SK-N-SH (cell line): Measurements from ENCODE around the gene HLF.

Experiments
- CTCF ChIP-seq: fragments of 200-600 bp; sonication (generic); IDR thresholded peaks from 2 replicates; pipeline ENCODE4 v1.6.1; 2017; ENCODE audit warnings: antibody characterized with exemption, mild to moderate bottlenecking, moderate library complexity
- EP300 ChIP-seq, 2 experiments: IDR thresholded peaks; 2 replicates each; pipeline versions ENCODE4 v1.4.0 to v1.6.1; 2012; ENCODE audit warnings: borderline replicate concordance in 1 of 2, low read depth in 1 of 2, low read length in 1 of 2
- FOSL2 ChIP-seq: IDR thresholded peaks from 2 replicates; pipeline ENCODE4 v1.4.0; 2012; ENCODE audit warnings: low read depth, mild to moderate bottlenecking, moderate library complexity, borderline replicate concordance
- GATA2 ChIP-seq: sonication (generic); formaldehyde crosslinking; IDR thresholded peaks from 2 replicates; pipeline ENCODE4 v1.5.0; 2020; ENCODE audit warnings: mild to moderate bottlenecking, missing genetic modification reagents
- MAX ChIP-seq: IDR thresholded peaks from 2 replicates; pipeline ENCODE4 v1.4.0; 2012; ENCODE audit warnings: low read depth
- RAD21 ChIP-seq: IDR thresholded peaks from 2 replicates; pipeline ENCODE4 v1.6.1; 2012; ENCODE audit warnings: mild to moderate bottlenecking, low read length
- SMC3 ChIP-seq: IDR thresholded peaks from 2 replicates; pipeline ENCODE4 v1.6.1; 2012; ENCODE audit warnings: low read depth, low read length, improper control_type of control experiment
- YY1 ChIP-seq: IDR thresholded peaks from 2 replicates; pipeline ENCODE4 v1.4.0; 2012; ENCODE audit warnings: low read depth, mild to moderate bottlenecking
- ZBTB33 ChIP-seq: IDR thresholded peaks from 2 replicates; pipeline ENCODE4 v1.4.0; 2012; ENCODE audit warnings: low read depth, borderline replicate concordance

GRCh38 chr17:55225237-55225636, 39.5 kb upstream of the HLF start:
- no peak for TF ChIP-seq CTCF
- no peak for TF ChIP-seq EP300 (IDR thresholded peaks at IDR 0.05; ENCODE audit: borderline replicate concordance in 1 of 2, low read depth in 1 of 2, low read length in 1 of 2)
- TF ChIP-seq SMC3 = no peak
- no peak for TF ChIP-seq FOSL2
- TF ChIP-seq ZBTB33 = no peak
- TF ChIP-seq YY1 = no peak
- no peak for TF ChIP-seq RAD21
- no peak for TF ChIP-seq MAX
- no peak for TF ChIP-seq GATA2
